HG03442 (cell line): ENCODE results near the gene NR6A1.

Source experiments
- ATAC-seq: cut with Tn5 transposase; IDR thresholded peaks from one replicate; pipeline ENCODE4 v1.9.1; 2021; ENCODE audit warnings: mild to moderate bottlenecking, moderate library complexity; ENCODE audit not compliant: unreplicated experiment

Gene NR6A1

GRCh38 chr9:124550072-124550471, 221.0 kb downstream of the NR6A1 start:
- ATAC-seq = no peak

DNA sequence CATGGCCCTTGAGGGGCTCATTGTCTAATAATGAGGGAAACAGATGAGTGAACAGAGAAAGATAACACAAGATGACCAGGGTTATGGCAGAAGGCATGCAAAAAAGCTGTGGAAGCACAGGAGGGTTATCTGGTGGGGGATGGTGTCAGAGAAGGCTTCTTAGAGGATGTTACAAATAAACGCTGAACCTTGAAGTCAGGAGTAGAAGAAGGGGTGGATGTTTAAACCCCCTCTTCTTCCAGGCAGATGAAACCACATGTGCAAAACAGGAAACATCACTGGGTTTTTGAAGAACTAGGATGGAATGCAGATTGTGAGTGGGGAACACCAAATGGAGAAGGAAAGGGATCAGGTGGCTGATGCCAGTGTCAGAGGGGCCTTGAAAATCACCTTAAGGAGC, 222.1 kb downstream of the NR6A1 start:
- ATAC-seq = no peak

GRCh38 chr9:124544535-124544934, 226.6 kb downstream of the NR6A1 start:
- ATAC-seq = no peak

DNA sequence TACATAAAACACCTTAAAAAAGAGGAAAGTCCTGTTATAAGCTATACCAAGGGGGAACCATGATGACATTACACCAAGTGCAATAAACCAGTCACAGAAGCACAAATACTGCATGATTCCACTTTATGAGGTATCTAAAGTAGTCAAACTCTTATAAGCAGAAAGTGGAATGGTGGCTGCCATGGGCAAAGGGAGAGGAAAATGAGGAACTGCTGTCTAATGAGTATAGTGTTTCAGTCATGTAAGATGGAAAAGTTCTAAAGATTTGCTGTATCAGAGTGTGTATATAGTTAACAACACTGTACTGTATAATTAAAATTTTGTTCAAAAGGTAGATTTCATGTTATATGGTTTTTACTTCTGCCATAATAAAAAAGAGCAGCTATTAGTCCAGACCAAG, 229.3 kb downstream of the NR6A1 start:
- no peak for ATAC-seq

DNA sequence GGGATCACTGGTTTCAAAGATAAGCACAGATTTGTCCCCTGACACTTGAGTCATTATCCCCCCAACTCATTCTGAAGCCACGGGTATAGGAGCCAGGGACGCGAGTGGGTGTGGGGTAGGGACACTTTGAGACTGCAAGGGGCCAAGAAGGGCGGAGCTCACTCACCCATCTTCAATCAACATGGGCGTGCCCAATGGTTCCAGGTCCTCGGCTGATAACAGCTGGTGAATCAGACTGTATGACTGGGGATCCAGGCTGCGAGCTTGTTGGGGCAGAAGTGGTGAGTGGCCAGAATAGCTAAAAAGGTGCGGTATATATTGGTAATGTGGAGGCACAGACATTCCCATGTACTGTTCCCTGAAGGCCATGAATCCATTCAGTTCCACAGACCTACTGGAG, 233.2 kb downstream of the NR6A1 start:
- no peak for ATAC-seq

- ATAC-seq = no peak
These were observed 235.3 kb downstream of the NR6A1 start for GRCh38 chr9:124535846-124536245.

- ATAC-seq = no peak
These were observed 238.2 kb downstream of the NR6A1 start for GRCh38 chr9:124532897-124533296.

DNA sequence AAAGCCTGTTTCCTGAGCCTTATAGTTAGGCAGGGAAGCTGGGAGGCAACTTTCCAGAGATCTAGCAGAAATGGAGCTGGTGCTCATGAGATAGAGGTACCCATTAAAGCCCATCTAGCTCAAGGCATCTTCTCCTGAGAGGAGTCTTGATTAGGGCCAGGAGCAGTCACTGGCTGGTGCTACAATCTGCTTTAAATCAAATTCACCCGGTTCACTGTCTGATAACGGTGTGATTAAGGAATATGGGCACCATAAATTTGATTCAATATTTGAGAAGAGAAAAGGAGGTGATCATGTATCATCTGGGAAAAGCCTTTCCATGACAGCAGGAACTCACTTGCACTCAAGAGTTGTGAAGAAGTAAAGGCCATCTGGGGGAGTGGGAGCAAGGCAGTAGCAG, 240.0 kb downstream of the NR6A1 start:
- ATAC-seq = no peak

DNA sequence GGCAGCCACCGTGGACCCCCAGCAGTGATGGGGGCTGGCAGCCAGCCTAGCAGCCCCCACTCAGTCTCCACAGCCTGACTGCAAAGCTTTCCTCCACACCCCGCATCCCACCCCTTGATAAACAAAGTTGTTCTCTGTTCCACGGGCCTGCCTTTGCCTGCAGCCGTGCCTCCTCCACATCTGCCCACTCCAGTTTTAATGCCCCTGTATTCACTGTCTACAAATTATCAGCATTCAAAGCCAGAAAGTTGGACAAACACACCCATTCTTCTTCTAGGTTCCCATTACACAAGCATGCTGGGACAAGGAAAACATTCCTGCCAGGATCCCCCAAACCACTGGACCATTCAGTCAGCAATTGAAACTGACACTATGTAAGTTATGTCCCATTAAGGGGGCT, 240.9 kb downstream of the NR6A1 start:
- ATAC-seq = no peak

GRCh38 chr9:124527781-124528180, 243.3 kb downstream of the NR6A1 start:
- ATAC-seq = no peak

- no peak for ATAC-seq
These were observed 244.9 kb downstream of the NR6A1 start for GRCh38 chr9:124526174-124526573.

GRCh38 chr9:124522121-124523098, 248.7 kb downstream of the NR6A1 start:
- ATAC-seq = no peak

DNA sequence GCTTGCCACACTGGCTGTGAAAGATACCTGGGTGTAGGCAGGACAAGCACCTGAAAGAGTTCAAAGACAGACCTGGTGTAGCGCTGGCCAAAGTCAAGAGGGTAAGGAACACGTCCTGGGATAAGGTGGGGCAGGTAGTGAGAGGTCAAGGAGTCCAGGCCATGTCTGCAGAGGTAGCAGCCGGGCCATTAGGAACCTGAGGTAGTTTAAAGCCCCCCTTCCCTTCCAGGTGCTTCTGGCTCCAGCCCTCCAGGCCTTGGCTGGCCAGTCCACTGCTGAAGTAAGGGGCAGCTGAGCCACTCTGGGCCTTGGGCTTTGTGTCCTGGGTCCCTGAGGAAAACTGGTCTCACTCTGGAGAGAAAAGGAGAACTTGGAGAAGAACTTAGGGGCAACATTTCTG, 250.0 kb downstream of the NR6A1 start:
- ATAC-seq = no peak

DNA sequence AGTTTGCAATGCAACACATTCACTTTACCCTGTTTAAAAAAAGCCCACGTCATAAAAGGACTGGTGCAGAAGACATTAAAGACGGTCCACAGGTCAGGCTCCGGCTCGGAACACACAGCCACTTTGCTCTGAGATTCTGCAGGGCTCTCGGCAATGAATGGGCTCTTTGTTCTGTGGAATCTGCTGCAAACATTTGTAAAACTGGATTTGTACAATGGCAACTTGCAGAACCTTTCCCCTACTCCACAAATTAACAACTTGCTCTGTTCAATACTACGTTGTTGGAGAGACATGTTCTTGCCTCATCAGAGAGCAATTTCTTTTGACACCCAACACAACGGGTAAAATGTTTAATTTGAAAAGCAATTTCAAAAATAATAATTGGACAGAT, 250.9 kb downstream of the NR6A1 start:
- no peak for ATAC-seq

DNA sequence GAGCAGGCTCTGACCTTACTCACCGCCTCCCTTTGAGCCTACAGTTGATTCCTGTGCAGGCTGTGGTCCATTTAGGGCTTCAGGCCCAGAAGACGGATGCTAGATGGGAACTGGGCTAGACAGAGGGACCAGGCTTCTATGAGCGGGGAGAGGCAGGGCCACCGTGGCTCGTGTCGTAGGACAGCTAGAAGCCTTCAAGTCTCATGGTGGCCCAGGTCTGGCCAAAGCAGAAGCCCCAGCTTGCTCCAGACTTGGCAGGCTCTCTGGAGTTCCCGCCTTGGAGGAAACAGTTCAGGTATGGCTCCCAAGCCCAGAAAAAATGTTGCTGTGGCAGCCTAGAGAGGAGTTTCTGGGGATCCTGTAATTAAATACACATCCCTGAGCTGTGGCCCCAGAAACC, 253.0 kb downstream of the NR6A1 start:
- ATAC-seq = no peak

GRCh38 chr9:124517600-124517999, 253.5 kb downstream of the NR6A1 start:
- no peak for ATAC-seq

DNA sequence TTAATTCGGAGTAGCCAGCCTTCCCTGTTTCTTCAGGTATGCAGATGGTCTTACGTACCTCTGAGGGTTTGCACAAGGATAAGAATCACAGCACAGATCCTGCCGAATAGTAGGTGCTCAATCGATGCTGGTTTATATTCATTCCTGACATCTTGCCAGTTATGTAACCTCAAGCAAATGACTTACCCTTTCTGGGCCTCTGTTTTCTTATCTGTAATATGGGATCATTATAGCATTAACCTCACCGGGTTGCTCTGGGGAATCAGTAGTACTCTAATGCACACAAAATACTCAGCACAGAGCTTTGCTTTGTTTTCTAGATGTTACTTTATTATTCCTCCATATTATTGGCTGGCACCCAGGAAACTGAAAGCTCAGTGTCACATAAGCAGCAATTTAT, 256.2 kb downstream of the NR6A1 start:
- ATAC-seq = no peak

- ATAC-seq = no peak
These were observed 257.0 kb downstream of the NR6A1 start for GRCh38 chr9:124514125-124514524.

DNA sequence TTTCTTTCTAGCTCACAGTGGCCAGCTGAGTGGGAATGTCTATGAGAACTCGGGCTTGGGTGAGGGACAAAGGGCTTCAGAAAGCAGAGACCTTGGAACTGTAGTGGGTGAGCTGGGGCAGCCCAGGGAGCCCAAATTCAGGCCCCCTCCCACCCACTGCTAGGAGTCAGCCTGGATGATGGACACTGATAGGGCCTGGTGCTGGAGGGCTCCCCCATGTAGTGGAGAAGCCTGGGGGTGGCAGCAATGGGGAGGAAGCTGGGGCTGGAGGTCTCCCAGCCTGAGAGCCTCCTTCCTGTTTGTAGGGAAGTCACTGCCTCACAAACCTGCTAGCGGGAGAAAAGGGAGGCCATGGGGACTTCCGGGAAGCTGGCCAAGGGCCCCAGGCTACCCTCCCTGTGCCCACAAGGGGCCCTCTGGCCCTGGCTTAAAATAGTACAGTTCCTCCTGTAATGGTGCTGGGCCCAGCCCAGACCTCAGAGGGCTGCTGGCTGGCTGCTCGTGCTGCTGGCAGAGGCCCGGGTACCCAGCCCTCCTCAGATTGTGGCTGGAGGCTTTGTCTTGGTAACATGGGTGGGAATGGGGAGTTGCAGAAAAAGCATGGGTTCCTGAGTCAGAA, 257.6 kb downstream of the NR6A1 start:
- no peak for ATAC-seq

- no peak for ATAC-seq
These were observed 258.3 kb downstream of the NR6A1 start for GRCh38 chr9:124512806-124513204.

GRCh38 chr9:124511891-124512805, 259.0 kb downstream of the NR6A1 start:
- ATAC-seq = no peak
